HG02840 (cell line): ENCODE results near the gene LOXL4.
"Not testable (repeated sequence)": the region's sequence is repeated elsewhere in the genome, so short reads cannot be mapped to it uniquely, and the experiment has no call there.

Experiments
- ATAC-seq: cut with Tn5 transposase; IDR thresholded peaks from one replicate; pipeline ENCODE4 v1.9.1; 2021; ENCODE audit warnings: mild to moderate bottlenecking, moderate library complexity, moderate number of reproducible peaks; ENCODE audit not compliant: unreplicated experiment, low FRiP score

Gene LOXL4

DNA sequence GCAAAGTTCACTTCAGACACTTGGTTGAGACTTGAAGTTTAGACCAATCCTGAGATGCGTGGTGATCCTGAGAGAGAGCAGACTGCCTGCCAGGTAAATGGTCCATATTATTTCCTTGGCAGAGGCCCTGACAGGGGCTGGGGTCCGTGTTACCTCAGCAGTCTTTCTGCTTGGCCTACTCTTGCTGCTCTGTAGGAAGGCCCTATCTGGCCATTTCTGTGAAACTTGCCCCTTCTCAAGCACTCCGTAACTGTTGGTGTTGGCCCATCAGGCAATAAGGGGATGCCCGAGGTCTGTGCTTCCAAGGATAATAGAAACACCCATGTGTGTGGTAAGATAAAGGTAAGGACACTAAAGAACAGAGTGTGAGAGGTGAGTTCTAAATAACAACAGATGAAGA lies 20.0 kb downstream of the LOXL4 start:
- no peak for ATAC-seq

DNA sequence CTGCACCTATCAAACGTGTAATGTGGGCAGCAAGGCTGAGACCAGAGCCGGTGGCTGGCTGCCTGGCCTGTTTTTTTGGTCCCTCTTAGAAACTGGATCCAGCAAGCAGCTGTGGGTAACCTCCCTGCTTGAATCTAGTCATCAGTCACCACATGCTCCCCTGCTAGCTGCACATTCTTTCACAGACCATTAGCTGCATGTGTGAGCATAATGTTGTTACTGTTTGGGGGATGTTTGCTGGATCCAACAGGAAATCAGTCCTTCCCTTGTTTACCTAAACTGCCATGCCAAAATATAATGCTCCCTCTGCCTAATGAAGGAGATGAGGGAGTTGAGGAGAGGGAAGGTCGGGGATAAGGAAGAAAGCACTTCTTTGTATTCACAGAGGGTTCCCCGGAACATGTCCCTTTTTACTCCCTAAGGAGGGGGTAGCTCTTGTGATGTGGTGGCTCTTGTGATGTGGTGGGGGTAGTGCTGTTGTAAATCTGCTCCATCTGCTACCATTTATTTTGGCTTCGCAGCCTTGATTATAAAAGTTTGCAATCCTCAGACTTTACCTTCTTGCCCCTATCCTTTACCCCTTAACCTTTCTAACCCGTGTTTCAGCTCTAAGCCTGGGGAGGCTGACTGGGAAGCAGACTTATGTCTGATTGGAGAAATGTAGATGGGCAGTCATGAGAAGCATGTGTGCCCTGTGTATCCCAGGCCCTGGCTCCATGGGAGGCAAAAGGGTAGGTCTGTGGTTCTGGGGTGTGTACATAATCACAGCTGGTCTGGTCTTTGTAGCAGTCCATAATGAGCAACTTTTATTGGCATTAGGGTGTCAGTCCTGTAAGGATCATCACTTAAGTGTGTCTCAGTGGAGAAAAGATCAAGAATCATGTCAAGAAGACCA lies 20.8 kb downstream of the LOXL4 start:
- no peak for ATAC-seq

DNA sequence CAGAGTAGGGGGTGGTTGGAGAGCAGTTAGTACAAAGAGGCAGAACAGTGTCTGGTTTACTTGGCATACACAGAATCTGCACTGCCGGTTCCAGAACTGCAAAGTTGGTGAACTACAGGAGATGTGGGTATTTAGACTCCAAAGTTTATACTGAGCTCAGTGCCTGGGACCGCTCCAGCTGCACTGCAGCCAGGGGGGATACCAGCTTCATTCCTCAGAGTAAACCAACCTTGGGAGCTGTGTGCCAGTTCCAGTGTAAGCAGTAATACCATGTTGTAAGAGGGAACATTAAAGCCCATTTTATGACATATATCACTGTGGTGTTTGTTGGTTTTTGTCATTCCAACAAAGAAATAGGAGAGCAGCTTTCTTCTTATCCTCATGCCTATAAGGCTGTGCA lies 23.4 kb downstream of the LOXL4 start:
- no peak for ATAC-seq

DNA sequence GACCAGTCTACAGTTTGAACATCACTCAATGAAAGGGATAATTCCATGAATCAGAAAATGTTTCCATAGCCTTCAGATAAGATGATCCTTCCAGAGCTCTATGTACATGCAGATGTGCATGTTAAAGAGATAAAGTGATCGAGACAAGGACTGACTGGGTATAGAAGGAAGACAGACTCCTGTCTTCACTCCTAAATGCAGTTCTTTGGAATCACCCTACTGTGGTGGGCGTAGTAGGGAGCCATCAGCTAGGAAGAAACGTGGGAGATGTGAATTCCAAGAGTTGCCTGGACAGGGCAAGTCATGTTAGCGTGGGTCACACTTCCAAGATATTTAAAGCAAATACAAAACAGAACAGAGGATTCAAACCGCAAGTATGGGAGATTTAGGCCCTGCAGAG lies 23.9 kb downstream of the LOXL4 start:
- ATAC-seq, result no peak

DNA sequence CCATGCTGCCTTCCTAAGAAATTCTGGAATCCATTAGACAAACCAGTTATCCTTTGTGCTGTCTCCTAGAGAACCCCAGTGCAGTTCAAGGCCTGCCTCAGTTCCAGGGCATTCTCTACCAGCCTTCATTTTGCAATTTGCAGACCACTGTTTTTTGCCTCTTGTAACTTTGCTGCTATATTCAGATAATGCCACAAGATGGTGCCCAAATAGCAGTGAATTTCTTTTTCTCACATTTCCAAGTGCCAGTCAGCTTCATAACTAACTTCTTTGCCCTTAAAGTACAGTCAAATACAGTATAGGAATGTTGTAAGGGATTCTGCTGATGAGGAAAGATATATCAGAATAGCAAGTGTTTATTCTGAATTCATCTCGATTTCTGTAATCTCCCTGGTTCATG lies 25.2 kb downstream of the LOXL4 start:
- no peak for ATAC-seq

DNA sequence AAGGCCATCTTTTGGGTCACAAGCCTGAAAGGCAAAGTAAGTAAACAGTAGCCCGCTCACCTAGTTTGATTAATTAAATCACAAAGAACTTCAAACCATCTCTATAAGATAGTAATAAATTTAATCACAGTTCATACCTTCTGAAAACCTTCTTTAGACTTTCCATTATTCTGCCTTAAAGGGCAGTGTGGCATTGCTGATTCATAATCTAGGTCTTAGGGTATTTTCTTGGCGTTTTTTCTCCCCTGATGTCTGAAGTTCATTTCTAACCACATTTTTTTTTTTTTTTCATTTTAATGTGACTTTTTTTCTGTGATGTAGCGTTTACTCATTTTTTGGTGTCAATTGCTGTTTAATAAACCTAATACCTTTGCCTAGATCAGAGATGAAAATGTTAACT lies 27.5 kb downstream of the LOXL4 start:
- no peak for ATAC-seq

DNA sequence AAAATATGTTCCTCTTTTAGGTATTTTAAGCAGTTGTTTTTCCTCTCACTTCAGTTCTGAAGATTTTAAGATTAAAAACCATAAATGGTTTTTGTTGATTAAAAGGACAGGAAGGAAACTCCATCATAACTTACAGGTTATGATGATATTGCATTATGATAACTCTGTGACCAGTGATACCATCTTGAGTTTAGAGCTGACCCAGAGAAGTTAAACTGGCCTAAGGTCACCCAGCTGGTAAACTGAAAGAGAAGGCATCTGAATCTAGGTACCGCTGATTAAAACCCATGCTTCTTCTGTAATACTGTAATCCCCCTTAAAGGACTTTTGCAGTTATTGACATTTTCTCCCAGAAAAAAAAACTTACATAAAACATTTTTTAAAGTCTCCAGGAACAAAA lies 29.6 kb downstream of the LOXL4 start:
- no peak for ATAC-seq

DNA sequence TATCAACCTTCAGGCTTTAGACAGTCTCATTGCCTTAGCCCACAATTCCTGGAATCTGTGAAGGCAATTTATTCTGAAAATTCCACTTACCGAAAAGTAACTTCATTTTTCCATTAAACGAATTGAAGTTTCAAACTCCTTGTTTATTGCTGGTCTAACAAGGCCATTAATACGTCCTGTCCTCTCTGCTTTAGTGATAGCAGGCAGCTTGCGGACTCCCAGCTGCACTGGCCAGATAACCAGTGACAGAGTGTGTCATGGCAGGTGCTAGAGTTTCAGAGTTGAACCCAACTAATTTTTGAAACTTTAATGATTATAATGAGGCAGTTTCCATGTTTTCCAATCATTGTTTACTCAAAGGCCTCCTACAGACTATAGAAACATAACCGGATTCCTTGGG lies 31.1 kb downstream of the LOXL4 start:
- ATAC-seq, result no peak

DNA sequence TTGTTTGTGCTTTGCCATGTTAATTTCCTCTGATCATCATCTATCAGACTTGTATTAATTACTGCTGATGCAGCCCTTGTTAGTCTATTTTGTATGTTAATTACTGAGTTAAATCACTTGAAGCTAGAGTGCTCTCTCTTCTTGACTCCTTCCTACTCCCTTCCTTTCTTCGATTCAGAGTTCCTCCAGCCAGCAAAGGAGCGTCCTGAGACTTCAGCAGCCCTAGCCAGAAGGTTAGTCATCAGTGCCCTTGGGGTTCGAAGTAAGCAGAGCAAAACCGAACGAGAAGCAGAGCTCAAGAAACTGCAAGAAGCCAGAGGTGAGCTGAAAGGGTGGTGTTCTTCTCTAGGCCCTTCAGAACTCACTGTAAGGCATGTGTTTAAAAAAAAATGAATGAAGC lies 32.1 kb downstream of the LOXL4 start:
- ATAC-seq, result no peak

DNA sequence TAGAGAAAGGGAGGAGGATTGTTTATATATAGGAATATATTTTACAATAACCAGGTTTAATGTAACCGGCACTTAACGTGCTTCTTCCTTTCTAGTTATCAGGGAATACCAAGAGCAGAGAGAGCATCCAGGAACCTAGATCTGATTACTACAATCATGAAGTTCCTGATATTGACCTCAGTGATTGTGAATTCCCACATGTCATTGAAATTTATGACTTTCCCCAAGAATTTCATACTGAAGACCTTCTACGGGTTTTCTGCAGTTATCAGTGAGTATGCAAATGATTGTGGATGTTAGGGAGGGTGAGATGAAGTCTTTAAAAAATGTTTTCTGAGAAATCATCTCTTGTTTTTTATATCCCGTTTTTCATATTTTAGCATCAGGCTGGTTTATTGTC lies 36.6 kb downstream of the LOXL4 start:
- no peak for ATAC-seq

DNA sequence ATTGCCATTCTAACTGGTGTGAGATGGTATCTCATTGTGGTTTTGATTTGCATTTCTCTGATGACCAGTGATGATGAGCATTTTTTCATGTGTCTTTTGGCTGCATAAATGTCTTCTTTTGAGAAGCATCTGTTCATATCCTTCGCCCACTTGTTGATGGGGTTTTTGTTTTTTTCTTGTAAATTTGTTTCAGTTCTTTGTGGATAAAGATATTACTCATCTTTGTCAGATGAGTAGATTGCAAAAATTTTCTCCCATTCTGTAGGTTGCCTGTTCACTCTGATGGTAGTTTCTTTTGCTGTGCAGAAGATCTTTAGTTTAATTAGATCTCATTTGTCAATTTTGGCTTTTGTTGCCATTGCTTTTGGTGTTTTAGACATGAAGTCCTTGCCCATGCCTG lies 39.7 kb downstream of the LOXL4 start:
- not testable (repeated sequence) for ATAC-seq

DNA sequence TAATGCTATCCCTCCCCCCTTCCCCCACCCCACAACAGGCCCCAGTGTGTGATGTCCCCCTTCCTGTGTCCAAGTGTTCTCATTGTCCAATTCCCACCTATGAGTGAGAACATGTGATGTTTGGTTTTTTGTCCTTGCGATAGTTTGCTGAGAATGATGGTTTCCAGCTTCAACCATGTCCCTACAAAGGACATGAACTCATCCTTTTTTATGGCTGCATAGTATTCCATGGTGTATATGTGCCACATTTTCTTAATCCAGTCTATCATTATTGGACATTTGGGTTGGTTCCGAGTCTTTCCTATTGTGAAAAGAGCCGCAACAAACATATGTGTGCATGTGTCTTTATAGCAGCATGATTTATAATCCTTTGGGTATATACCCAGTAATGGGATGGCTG lies 40.3 kb downstream of the LOXL4 start:
- not testable (repeated sequence) for ATAC-seq

DNA sequence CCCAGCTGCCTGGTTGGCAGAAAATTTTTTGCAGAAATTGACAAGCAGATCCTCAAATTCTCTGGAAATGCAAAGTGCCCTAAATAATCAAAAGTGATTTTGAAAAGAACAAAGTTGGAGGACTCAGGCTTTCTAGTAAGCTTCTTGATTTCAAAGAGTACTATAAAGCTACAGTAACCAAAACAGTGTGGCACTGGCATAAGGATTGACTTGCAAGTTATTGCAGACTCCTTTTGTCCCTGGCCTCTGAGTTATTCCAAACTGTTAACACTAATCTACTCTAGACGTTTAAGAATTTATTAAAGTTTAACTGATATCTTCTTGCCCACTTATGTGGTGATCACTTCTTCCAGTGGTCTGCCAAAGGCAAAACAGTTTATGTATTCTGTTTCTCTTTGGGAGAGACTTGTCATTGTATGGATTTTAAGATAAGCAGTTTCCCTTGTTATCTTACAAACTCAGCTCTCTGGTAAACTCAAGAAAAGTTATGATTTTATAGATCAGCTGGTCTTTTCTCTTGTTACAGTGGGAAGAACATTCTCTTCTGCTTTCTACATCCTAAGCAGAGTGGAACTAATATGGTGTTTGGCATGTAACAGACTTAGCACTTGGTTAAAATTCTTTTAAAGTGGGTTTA lies 41.4 kb downstream of the LOXL4 start:
- ATAC-seq, result no peak

DNA sequence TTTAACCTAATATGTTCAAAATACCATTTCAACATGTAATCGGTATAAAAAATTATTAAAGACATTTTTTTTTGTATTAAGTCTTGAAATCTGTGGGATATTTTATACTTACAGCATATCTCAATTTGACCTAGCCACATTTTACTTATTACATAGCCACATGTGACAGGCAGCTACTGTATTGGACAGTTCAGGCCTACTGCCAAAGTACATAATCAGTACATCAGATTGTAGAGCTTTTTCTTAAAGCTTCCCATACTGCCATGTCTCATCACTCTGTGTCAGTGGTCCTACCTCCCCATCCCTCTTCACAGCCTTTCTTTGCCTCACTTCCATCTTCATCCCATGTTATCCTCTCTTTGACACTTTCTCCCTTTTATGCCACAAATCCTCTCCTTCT lies 43.0 kb downstream of the LOXL4 start:
- ATAC-seq, result no peak

DNA sequence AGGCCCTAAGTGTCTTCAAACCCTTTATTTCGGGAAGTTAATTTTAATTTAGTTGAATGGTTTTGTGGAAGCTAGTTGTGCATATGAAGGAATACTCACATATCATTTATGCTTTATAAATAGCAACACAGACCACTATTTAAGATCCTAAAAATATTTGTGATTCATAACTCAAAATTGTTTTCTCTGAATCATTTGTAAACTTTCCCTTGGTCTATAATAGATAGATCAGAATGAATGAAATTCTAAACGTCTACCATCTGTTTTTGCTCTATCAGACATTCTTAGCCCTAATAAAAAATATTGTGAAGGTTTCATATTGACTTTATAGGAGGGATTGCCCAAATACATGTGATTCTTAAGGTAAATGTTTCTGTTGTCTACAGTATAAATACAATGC lies 43.5 kb downstream of the LOXL4 start:
- ATAC-seq, result no peak

DNA sequence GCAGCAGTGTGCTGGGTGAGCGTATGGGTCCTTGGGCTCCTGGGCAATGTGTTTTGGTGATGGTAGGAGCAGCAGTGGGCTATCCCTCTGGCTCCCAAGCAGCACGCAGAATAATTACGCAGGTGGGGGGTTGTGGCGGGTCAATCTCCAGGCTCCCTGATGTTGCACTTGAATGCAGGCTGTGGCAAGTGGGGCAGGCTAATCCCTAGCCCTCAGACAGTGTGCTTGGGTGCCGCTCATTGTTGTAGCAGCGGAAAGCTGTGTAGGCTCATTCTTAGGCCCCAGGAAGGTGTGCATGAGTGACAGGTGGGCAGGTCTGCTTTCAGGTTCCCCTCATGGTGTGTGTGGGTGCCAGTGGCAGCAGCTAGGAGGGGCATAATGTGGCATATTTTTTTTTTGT lies 44.1 kb downstream of the LOXL4 start:
- ATAC-seq, result no peak

DNA sequence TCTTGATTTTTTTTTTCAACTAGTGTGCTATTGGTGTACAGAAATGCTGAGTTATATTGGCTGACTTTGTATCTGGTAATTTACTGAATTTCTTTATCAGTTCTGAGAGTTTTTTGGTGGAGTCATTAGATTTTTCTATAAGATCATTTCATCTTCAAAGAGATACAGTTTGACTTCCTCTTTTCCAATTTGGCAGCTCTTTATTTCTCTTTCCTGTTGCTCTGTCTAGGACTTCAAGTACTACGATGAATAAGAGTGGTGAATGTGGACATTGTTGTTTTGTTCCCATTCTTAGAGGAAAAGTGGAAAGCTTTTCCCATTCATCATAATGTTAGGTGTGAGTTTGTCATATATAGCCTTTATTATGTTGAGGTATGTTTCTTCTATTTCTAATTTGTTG lies 50.2 kb downstream of the LOXL4 start:
- ATAC-seq, result no peak

DNA sequence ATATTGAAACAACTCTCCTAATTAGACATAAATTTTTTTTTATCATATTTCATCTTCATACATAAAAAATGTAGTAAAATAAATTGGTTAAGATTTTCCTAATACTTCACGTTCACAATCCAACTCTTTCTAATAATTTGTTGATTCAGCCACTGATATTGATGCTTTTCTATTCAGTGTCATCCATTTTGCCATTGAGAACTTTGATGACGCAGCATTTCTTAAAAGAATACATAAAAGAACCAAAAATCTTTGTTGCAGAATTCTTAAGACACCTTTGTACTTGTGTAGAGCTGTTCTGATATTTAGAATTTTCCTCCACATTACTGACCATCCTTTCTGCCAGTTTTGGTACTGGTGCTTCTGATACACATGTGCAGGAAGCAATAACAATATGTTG lies 52.6 kb downstream of the LOXL4 start:
- ATAC-seq, result no peak

DNA sequence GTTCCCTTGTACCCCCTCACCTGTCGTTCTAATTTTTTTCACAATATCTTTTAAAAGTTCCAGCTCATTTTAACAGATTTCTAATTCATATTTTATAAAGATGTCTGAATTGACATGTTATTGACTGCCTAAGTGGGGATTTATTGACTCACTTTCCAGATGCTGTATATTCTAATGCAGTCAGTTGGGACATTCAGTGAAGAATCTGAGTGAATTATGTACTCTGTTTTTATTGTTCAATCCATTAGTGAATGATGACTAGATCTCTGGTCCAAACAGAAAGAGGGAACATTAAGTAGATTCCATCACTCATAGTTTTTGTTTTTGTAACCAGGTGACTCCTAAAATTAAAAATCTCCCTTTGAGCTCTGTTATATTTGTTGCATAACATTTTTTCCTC lies 54.3 kb downstream of the LOXL4 start:
- no peak for ATAC-seq

DNA sequence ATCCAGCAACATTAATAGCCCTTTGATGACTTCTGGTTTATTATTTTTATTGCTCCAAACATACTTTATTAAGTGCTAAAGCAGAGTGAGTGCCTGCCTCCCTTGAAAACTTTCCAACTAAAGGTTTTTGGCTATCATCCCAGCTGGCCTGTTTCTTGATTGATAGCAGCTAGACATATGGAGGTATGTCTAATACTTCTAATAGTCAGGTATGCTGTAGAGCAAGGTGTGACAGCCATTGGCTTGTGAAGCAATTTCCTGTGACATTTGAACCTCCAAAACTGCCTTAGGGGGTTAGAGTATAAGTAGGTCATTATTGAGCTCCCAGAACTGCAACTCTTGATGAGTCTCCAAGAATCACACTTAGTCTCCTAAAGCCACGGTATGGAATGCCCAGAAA lies 55.8 kb downstream of the LOXL4 start:
- no peak for ATAC-seq

DNA sequence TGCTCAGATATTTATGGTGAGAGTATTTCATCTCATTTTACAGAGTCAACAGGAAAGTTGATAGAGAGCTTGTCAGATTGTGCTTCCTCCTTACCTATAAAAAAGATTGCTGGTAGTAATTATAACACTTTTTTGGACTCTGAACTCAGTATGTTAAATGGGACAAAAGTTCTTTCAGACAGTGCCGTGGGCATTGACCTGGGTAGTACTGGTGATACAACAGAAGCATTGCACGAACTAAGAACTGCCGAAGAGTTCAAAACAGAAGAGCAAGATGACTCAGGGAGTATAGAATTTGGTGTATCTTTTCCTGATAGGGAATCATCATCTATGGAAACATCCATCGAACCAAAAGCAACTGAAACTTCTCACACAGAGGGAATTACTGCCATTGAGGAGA lies 58.6 kb downstream of the LOXL4 start:
- no peak for ATAC-seq

DNA sequence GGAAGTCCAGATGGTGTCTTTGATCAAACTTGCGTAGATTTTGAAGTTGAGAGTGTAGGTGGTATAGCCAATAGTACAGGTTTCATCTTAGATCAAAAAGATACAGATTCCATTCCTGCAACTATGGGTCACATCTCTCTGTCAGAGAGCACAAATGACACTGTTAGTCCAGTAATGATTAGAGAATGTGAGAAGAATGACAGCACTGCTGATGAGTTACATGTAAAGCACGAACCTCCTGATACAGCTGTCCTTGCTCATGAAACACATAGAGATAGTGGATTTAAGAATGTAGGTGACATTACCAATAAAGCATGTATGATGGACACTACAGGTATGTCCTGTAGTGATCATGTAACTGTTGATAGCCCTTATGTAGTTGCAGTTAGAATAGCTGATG lies 59.1 kb downstream of the LOXL4 start:
- ATAC-seq, result no peak
